Effector CD4-positive, alpha-beta T cell (primary cell): ENCODE results near the gene PRSS35. TPM values are rescaled to one million over a fixed set of nuclear protein-coding genes. Genes with fewer than 3 reads are reported as not detected.
"Not testable (repeated sequence)": the region's sequence is repeated elsewhere in the genome, so short reads cannot be mapped to it uniquely, and the experiment has no call there.

ENCODE experiments used
- DNase-seq: peaks from one replicate; pipeline ENCODE4 v3.0.0-alpha.2; 2020
- total RNA-seq: gene quantifications from one replicate; lab custom pipeline; 2026; lab: John Stamatoyannopoulos, UW

Gene PRSS35, protein sequence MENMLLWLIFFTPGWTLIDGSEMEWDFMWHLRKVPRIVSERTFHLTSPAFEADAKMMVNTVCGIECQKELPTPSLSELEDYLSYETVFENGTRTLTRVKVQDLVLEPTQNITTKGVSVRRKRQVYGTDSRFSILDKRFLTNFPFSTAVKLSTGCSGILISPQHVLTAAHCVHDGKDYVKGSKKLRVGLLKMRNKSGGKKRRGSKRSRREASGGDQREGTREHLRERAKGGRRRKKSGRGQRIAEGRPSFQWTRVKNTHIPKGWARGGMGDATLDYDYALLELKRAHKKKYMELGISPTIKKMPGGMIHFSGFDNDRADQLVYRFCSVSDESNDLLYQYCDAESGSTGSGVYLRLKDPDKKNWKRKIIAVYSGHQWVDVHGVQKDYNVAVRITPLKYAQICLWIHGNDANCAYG
- total RNA-seq = not detected

DNA sequence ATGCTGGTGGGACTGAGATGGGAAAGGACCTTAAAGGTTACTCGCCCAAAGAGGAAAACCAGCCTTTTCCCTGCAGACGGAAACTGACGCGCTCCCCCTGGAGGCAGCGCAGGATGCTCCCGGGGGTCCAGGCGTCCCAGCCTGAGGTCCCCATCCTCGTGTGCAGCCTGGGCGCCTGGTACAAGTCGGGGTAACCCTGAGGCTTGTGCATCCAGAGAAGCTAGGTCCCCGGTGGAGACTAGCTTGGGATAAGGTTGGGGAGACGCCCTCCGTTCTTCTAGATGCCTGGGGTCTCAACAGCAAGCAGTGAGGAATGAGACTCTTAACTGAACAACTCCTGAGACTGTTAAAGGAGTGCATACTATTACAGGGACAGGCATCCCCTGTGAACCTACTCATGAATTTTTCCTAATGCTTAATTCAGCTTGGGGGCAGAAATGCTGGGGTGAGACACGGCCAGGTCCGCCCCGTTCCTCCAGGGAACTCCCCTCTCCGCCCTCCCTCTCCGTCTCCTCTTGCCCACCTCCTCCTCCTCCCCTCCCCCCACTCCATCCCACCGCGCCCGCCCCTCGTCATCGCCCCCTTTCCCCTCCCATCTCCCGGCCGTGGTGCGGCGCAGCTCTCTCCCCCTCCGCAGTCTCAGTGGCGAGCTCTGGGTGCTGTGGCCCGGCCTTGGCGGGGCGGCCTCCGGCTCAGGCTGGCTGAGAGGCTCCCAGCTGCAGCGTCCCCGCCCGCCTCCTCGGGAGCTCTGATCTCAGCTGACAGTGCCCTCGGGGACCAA is at the start of gene PRSS35:
Gene PRSS35, plus strand, starts transcription at position 634 of the 781 bp plus-strand sequence. CDS start 10,908 bp downstream, outside the sequence.
- no peak for DNase-seq

DNA sequence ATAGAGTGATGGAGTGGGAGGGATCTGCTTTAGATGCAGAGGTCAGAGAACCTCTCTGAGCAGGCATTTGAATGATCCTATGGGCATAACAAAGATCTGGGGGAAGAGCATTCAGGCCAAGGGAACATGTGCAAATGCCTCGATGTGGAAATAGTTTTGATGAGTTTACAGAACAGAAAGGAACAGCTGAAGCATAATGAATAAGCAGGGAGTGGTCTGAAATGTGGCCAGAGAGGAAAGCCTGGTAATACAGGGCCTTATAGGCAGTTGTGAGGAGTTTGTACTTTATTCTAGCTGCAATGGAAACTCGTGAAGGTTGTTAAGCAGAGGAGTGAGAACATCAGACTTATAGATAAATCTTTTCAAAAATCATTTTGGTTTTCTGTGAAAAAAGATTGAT is 48.4 kb upstream of the PRSS35 start:
- no peak for DNase-seq

DNA sequence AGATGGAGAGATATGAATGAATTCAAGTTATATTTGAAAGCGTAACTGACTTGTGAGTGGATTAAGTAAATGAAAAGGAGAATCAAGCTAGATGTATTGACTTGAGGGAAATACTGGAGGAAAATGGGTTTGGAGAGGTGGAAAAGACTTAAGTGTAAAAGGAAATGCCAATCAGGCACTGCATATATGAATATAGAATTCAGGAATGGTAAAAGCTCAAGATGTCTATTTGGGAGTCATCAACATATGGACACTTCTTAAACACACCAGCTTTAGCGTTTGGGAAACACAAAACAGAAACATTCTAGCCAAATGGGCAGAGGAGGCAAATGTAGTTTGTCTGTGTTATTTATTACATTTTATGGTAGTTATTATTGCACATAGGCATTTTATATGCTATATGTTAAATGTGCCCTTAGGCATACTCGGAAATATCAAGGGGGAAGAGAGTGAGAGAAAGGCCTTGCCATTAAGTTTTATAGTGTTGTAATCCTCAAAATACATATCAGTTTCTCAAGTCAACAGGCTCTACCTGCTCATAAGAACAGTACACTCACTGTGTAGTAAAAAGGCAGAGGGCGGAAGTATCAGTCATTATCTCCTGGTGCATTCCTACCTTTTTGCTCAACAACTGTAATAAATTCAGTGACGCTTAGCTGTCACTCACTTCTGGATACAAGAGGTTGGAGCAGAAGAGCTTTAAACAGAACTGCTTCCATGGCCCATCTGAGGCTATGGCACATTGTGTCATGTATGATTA is 47.8 kb upstream of the PRSS35 start:
- DNase-seq = no peak

DNA sequence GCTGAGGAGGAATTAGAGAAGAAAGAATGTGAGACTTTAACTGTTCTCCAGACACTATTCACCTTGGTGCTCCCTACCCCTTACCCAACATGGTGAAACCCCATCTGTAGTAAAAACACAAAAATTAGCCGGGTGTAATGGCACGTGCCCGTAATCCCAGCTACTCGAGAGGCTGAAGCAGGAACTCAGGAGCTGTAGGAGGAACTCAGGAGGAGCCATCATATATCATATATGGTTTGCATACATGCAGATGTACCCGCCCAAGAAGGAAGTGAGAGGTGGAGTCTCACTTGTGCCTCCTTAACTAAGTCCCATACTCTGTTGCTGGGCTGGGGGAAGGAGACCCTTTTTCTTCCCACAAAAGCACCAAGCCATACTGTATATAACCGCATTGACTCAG is 46.0 kb upstream of the PRSS35 start:
- no peak for DNase-seq

DNA sequence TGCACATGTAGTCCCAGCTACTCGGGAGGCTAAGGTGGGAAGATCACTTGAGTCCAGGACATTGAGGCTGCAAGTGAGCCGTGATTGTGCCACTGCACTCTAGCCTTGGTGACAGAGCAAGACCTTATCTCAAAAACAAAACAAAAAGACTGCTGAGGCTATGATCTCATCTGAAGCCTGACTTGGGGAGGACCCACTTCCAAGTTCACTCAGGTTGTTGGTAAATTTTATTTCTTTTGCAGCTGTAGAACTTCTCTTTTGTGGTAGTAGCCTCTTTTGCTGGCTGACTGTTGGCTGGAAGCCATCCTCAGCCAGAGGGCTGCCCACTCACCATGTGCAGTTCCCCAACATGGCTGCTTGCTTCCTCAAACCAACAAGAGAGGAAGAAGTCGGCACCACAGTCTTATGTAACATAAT is 44.7 kb upstream of the PRSS35 start:
- DNase-seq = no peak

DNA sequence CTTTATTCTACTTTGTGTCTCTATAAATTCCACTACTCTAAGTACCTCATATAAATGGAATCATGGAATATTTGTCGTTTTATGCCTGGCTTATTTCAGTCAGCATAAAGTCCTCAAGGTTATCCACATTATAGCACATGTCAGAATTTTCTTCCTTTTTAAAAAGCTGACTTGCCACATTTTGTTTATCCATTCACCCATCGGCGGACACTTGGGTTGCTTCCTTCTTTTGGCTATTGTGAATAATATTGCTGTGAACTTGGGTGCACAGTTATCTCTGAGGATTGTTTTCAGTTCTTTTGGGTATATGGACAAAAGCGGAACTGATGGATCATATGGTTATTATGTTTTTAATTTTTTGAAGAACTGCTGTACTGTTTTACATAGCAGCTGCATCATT is 42.3 kb upstream of the PRSS35 start:
- DNase-seq = no peak

DNA sequence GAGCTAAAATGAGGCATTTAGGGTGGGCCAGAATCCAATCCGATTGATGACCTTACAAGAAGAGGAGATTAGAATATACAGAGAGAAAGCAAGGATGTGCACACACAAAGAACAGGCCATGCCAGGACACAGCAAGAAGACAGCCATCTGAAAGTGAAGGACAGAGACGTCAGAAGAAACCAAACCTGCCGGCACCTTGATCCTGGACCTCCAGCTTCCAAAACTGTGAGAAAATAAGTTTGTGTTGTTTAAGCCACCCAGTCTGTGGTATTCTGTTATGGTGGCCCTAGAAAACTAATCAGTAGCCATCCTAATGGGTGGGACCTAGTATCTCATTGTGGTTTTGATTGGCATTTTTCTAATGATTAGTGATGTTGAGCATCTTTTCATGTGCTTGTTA is 41.7 kb upstream of the PRSS35 start:
- no peak for DNase-seq

DNA sequence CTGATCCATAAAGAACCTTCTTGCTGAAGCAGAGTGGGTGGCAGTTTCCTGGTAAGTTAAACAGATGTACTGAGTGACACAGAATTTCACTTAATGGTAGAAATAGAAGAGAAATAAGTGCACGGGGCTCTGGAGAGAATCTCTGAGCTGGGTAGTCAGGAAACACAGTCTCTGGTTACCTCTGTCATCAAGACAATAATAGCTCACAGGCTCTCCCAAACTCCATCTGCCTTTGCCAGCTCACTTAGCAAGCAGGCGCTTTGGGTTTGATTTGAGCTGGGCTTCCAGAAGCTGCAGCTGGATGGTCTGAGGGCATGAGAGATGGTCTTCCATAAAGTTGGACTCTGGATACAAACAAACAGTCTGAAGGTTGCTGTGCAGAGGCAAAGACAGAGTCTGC is 39.6 kb upstream of the PRSS35 start:
- DNase-seq = no peak

DNA sequence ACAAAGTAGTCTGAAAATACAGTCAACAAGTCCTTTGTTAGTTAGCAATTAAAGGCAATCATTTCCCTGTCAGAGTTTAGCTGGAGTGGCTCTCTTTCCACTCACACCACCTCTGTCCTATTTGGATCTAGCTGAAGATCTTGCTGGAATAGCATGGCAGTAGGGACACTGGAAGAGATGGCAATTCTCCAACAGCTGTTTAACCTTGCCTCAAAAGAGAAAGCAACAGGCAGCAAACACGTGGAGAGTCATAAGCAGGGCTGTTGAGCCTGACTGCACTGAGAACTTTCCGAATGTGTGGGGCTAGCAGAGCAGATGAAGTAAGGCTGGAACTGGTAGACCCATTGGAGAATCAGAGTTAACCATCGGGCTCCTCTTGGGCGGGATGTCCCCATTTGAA is 38.0 kb upstream of the PRSS35 start:
- no peak for DNase-seq

DNA sequence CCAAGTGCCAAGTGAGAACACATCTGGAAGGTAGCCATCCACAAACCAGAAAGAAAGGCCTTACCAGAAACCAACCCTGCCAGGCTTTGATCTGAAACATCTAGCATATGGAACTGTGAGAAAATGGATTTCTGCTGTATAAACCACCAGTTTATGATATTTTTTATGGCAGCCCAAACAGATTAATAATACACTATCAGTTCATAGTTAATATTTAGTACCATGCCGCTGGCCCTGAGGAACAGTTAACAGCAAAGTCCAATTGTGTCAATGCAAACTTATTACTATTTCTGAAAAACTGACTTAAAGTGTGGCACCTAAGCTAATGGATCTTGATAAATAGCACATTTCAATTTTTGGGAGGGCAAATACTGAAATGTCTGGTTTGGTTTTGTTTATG is 35.4 kb upstream of the PRSS35 start:
- no peak for DNase-seq

DNA sequence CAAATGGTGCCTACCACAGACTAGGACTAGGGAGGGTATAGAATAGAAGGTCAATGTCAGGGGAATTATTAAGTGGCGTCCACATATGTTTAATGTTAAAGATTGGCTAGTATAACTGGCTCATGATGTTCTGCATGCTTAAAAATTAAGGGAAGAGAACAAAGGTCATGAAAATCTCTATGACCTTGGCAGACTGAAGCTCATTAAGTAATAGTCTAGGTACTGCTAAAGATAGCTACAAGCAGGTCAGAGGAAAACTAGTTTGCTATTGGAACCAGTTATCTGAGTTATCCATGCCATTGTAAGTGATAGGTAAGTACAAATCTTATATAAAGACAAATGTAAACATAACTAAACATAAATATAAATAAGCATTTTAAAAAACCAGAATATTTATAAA is 32.9 kb upstream of the PRSS35 start:
- no peak for DNase-seq

DNA sequence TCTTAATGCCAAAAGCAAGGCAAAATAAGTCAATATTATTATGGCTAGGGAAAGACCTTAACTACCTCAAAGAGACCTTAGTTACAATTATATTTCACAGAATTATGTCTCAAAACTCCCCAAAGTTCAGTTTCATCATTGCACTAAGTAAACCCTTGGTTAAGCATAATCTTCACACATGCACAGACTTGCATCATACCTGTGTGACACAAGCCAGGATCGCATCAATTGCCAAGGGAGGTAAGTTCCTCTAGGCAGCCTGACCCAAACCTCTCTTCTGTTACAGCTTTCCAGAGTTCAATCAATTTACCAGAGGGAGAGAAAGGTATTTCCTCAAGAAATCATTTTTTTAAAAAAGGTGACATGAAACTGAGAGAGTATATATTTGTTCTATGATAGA is 31.9 kb upstream of the PRSS35 start:
- DNase-seq = no peak

DNA sequence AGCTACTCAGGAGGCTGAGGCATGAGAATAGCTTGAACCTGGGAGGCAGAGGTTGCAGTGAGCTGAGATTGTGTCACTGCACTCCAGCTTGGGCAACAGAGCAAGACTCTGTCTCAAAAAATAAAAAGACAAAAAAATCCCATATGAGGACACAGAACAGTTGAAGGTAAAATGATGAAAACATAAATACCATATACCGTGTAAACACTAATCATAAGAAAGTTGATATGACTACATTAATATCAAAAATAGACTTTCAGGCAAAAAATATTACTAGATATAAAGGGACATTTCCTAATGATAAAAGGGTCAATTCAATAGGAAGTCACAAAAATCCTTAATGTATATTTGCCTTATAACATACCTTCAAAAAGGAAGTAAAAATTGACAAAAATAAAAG is 30.4 kb upstream of the PRSS35 start:
- not testable (repeated sequence) for DNase-seq

DNA sequence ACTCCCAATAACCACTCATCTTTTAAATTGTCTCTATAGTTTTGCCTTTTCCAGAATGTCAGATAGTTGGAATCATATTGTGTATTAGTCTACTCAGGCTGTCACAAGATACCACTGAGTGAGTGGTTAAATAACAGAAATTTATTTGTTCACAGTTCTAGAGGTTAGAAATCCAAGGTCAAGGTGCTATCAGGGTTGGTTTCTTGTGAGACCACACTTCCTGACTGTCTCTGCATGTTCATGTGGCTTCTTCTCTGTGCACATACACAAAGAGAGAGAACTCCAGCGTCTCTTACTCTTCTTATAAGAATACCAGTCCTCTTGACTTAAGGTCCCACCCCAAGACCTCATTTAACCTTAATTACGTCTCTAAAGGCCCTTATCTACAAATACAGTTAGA is 23.9 kb upstream of the PRSS35 start:
- DNase-seq = no peak

DNA sequence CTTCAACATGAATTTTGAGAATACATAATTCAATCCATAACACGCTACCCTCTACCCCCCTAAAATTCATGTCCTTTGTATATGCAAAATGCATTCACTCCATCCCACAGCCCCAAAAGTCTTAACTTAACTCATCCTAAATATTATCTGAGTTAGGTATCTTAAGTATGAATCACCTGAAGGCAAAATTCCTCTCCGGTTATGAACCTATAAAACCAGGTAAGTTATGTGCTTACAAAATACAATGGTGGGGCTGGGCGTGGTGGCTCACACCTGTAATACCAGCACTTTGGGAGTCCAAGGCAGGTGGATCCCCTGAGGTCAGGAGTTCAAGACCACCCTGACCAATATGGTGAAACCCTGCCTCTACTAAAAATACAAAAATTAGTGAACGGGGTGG is 23.5 kb upstream of the PRSS35 start:
- DNase-seq = no peak

DNA sequence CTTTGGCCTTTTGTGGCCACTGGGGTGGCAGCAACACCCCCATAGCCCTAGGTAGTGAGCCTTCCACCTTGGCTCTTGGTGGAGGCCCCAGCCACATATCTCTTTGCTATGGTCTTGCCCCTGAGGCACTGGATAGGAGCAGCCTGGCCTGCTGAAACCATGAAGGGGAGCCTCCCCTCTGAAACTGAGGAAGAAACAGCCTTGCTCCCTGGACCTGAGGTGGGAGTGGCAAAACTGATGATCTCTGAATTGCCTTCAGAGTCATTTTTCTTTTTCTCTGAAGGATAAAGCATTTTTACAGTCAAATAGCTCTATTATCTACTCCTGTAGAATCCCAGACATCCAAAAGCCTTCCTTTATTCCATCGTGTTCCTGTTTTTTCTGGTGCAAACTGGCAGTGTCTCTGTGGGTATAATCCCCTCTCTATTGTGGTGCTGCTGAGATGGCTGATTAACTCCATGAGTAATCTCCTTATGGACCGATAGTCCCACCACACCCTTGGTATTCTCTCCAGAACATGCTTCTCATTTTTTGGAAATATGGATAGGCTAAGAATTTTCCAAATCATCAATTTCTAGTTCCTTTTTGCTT is 22.0 kb upstream of the PRSS35 start:
- no peak for DNase-seq

DNA sequence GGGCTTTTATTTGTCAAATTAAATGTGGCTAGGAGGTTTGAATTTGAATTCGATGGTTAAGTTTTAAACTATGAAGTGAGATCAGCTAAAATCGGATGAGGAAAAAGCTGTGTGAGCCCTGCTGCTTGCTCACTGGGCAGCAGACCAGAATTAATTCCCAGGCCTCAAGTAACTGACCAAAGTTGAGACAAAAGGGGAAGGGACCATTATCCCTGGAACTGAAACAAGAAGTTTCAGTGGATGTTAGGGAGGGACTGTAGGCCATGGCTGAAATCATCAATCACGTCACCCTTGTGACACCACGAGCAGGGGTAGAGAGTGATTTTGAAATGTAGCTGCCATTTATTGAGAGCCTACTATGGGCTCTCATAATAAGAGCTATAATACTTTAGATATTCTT is 7.0 kb upstream of the PRSS35 start:
- DNase-seq = no peak

DNA sequence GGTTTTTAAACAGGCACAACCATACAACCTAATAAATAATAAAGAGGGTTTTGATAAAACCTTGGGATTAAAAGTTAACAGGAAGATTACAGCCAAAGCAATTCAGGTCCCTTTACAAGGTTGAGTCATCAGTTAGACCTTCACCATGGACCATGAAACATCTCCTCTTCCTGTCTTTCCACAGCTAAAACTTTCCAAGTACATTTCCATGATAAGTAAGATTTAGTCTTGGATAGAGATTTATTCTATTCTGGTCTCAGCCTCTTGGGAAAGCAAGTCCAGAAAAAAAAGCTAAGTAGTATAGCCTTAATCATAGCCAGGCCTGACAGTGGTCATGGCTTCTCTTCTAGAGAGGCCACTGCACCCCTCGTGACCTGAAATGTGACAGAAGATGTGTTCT is 2.9 kb upstream of the PRSS35 start:
- no peak for DNase-seq

DNA sequence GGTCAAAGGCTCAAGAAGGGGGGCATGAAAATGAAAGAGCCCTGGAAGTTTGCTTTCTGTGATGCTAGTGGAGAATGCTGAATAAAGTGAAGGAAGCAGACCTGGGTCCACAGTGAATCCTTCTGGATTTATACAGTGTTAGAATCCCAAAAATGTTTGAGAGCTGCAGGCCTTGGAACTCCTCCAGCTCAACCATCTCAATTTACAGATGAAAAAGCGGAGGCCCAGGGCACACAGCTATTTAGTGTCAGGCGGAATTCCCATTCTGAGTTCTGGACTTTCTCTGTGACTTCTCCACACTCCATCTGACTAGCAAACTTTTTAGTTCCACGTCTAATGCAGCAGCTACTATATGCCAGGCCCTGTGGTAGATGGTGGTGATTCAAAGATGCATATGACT is 1.5 kb upstream of the PRSS35 start:
- DNase-seq = no peak

DNA sequence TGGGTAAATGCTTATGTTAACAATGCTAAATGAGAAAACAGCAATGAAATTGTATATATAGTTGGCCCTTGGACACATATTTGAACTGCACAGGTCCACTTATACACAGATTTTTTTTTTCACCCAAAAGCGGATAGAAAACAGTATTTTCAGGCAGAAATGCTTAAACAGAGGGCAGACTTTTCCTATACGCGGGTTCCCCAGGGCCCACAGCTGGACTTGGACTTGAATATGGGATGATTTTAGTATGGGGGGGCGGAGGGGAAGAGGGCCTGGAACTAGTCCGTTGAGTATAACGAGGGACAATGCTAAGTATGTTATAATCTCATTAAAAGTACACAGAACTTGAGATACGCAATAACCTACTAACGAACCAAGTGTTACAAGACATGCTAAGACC is 1.1 kb upstream of the PRSS35 start:
- DNase-seq = no peak

DNA sequence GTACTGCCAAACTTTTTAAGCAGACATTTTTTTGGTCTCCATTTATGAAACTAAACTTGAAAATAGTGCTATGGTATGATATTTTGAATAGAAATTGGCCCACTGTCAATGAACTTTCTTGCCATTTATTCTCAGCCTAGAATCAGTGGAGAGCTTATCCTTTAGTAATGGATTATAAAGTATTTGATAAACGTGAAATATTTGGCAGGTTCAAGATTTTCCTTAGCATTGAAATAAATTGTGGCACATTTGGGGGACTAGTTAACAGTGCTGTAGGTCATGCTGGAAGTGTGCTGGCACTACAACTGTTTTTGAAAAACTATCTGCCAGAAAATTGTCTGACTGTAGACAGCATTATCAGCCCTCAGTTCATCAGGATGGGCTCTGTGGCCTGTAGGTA is 2.1 kb downstream of the PRSS35 start:
- DNase-seq = no peak

DNA sequence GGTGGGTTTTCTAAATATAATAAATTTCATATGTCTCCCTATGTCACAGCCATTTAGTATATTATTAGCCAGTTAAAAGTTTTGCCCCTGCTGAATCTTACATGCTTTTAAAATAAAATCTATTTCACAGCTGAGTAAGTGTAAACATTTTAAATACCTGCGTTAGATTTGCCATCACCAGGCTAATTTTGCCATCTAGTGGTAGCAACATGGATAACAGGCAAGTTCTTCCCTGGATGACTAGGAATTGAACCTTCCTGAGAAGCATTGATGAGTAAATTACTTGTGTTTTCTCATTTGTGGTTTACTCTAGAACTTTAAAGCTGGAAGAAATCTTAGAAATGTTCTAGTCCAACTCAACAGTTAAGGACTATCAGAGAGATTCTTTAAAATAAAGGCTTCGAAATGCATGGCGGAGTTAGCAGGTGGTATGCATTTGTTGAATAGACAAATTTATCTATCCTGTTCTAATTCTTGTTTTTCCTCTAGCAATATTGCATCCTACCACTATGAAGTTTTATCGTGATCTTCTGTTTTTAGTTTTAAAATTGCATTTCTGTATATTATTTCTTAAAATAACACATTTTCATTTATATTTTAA is 2.6 kb downstream of the PRSS35 start:
- DNase-seq = no peak

DNA sequence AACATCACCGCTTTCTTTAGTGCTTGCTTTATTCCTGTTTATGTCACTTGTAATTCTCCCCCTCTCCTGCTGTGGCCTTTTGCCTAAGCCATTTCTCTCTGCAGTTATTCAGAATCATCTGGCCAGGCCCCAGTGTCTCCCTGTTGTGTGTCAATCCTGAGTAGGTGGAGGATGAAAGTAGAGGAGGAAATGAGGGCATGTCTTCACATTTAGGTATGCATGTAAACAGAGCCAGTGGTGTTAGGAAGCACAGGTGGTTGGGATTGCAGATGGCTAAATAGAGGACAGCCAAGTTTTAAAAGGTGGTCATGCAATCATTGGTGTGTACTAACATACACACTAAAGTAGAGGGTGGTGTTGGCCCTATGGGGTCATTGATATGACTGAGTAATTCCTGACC is 5.2 kb downstream of the PRSS35 start:
- no peak for DNase-seq
